ENCODE measurements around the gene GRAMD1B. TPM values are rescaled to one million over a fixed set of nuclear protein-coding genes. Genes with fewer than 3 reads are reported as not detected.

The GRAMD1B gene
- total RNA-seq, 6 experiments from 2014 or later = 1.0 to 2.0 (median 1.5) TPM

DNA sequence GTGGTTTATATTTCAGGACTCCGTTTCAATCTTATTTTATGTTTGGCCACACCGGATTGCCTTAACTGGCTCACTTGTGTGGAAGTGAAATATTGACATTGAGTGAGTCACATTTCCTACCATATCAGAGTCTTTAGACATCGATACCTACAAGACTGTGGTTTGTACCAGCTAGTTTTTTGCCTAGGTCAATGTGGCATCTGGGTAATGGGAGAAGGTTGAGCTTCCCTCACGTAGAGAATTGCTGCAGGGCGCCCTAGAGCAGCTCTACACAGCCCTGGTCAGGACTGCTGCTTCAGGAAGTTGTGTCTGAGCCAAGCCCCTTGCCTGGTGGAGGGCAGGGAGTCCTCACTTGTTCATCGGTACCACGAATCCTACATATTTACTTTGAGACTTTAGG lies 1.6 kb downstream of the GRAMD1B start:
- no peak overlapping the region for H3K4me3 ChIP-seq
- no peaks in the 10 kb centered on the region for H3K4me1 ChIP-seq
- intact Hi-C loops (cut with DNase I) = no loop called here
- no peak overlapping the region for H3K27ac ChIP-seq
- H3K36me3 ChIP-seq = no peaks in the 10 kb centered on the region
- 43% methylated on average over 6 of the region's 7 CpGs for WGBS (ENCODE audit: insufficient coverage, low coverage, low lambda C conversion rate, missing lambda C conversion rate)
- TF ChIP-seq POLR2A (IDR thresholded peaks at IDR 0.05) = no peak
- TF ChIP-seq CTCF (IDR thresholded peaks at IDR 0.05) = no peak
- DNase-seq (no peak), ATAC-seq (peak in 1 of 4 donors; percentile 34)
- no peaks in the 10 kb centered on the region for H3K9me3 ChIP-seq
- H3K27me3 ChIP-seq = no peaks in the 10 kb centered on the region

DNA sequence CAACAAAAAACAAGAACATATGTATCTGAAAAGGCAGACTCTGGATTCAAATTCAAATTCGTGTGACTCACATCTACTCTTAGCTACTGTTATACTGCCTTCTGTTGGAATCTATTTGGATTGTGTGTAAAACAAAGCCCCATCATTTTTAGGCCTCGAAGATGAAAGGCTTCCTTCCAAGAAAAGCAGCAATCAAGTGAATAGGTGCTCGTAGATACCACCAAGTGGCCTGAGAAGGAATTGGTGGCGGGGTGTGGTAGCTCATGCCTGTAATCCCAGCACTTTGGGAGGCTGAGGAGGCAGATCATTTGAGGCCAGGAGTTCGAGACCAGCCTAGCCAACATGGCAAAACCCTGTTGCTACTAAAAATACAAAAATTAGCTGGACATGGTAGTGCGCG lies 4.2 kb downstream of the GRAMD1B start:
- intact Hi-C loops (cut with DNase I) = no loop called here
- WGBS (ENCODE audit: insufficient coverage, low coverage, low lambda C conversion rate, missing lambda C conversion rate) = 67% methylated on average over 6 of the region's 7 CpGs
- ATAC-seq (no peak), DNase-seq (no peak)
- TF ChIP-seq POLR2A (IDR thresholded peaks at IDR 0.05) (no peak), CTCF (IDR thresholded peaks at IDR 0.05) (no peak)
- H3K27ac ChIP-seq = no peak overlapping the region
- no peak overlapping the region for H3K4me3 ChIP-seq
- H3K9me3 ChIP-seq = no peaks in the 10 kb centered on the region
- no peaks in the 10 kb centered on the region for H3K27me3 ChIP-seq
- no peaks in the 10 kb centered on the region for H3K4me1 ChIP-seq
- H3K36me3 ChIP-seq = no peaks in the 10 kb centered on the region

DNA sequence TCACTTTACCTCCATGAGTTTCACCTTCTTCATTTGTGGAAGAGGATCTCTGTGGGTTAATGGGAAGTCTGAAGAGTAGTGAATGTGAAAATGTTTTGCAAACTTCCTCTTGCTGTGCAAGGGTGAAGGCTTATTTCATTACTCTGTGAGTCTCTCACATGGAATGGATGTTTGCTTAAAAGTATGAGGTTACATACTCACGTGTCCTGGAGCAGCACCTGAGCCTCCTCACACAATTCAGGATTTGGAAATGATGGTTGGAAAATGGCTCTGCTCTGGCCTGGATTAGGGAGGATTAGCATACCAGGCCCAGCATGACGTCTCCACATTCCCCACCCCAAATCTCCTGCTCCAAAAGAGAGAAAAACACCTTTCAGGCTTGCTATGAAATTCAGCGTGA lies 4.8 kb downstream of the GRAMD1B start:
- intact Hi-C loops (cut with DNase I) = no loop called here
- ATAC-seq = peak in 1 of 4 donors; percentile 11
- TF ChIP-seq POLR2A (IDR thresholded peaks at IDR 0.05) (no peak), CTCF (IDR thresholded peaks at IDR 0.05) (no peak)

GRCh38 chr11:123437236-123437979 lies 7.3 kb downstream of the GRAMD1B start:
- 62% methylated on average over 9 of the region's 9 CpGs for WGBS (ENCODE audit: insufficient coverage, low coverage, low lambda C conversion rate, missing lambda C conversion rate)
- intact Hi-C loops (cut with DNase I) = no loop called here
- H3K27ac ChIP-seq = no peak overlapping the region
- H3K36me3 ChIP-seq = no peaks in the 10 kb centered on the region
- no peaks in the 10 kb centered on the region for H3K4me1 ChIP-seq
- DNase-seq = no peak
- no peak for TF ChIP-seq CTCF (IDR thresholded peaks at IDR 0.05)
- TF ChIP-seq POLR2A (IDR thresholded peaks at IDR 0.05) = no peak
- no peaks in the 10 kb centered on the region for H3K9me3 ChIP-seq
- no peak for ATAC-seq
- no peaks in the 10 kb centered on the region for H3K27me3 ChIP-seq
- H3K4me3 ChIP-seq = no peak overlapping the region

More for the DNA sequence above, 4.8 kb downstream of the GRAMD1B start:
- no peaks in the 10 kb centered on the region for H3K9me3 ChIP-seq
- no peak for DNase-seq
- H3K4me1 ChIP-seq = no peaks in the 10 kb centered on the region
- no peaks in the 10 kb centered on the region for H3K27me3 ChIP-seq
- H3K36me3 ChIP-seq = no peaks in the 10 kb centered on the region
- 30% methylated on average over 3 of the region's 3 CpGs for WGBS (ENCODE audit: insufficient coverage, low coverage, low lambda C conversion rate, missing lambda C conversion rate)
- no peak overlapping the region for H3K4me3 ChIP-seq
- H3K27ac ChIP-seq = no peak overlapping the region
